Natural killer cell (primary cell): ENCODE results near the gene AKR1D1. TPM values are rescaled to one million over a fixed set of nuclear protein-coding genes. Genes with fewer than 3 reads are reported as not detected.

Source experiments
- ATAC-seq, 3 donors: fragments of 150-1000 bp in 2 of 3; fragments of 200-7000 bp in 1 of 3; cut with Tn5 transposase; 1 replicate in 1 of 3; 2 replicates in 2 of 3; pipeline ENCODE4 v1.10.0; 2021; ENCODE audit warnings: mild to moderate bottlenecking in 2 of 3, moderate library complexity in 2 of 3
- DNase-seq, 2 donors: peaks; one replicate each; pipeline versions ENCODE4 v3.0.0 to v3.0.0-alpha.2; 2013 to 2021; ENCODE audit warnings: mixed read lengths in 1 of 2
- H3K27ac ChIP-seq: one replicate; pipeline ENCODE4 v1.5.1; 2013; ENCODE audit warnings: mild to moderate bottlenecking, low read length
- H3K27me3 ChIP-seq: one replicate; pipeline ENCODE4 v1.6.1; 2013; ENCODE audit warnings: low read length; ENCODE audit not compliant: control insufficient read depth, insufficient read depth
- H3K36me3 ChIP-seq: one replicate; pipeline ENCODE4 v1.6.1; 2013; ENCODE audit warnings: low read length; ENCODE audit not compliant: control insufficient read depth, insufficient read depth
- H3K4me1 ChIP-seq: one replicate; pipeline ENCODE4 v1.6.1; 2013; ENCODE audit warnings: low read length; ENCODE audit not compliant: control insufficient read depth, insufficient read depth
- H3K4me3 ChIP-seq: one replicate; pipeline ENCODE4 v1.5.1; 2013; ENCODE audit warnings: low read length
- H3K9me3 ChIP-seq: one replicate; pipeline ENCODE4 v1.6.1; 2013; ENCODE audit warnings: low read length; ENCODE audit not compliant: control insufficient read depth, insufficient read depth
- H3K27ac Mint-ChIP-seq, 2 donors: one replicate each; pipeline ENCODE4 v1.8.0; 2022; ENCODE audit warnings: mild to moderate bottlenecking in 2 of 2, mixed read lengths in 2 of 2, moderate library complexity in 1 of 2
- H3K27me3 Mint-ChIP-seq, 2 donors: one replicate each; pipeline ENCODE4 v1.8.0; 2022; ENCODE audit warnings: low read depth in 2 of 2, mixed read lengths in 2 of 2
- H3K36me3 Mint-ChIP-seq: one replicate; pipeline ENCODE4 v1.8.0; 2022; ENCODE audit warnings: mixed read lengths
- H3K4me1 Mint-ChIP-seq, 2 donors: one replicate each; pipeline ENCODE4 v1.8.0; 2022; ENCODE audit warnings: mixed read lengths in 2 of 2
- H3K4me3 Mint-ChIP-seq: one replicate; pipeline ENCODE4 v1.8.0; 2022; ENCODE audit warnings: mild to moderate bottlenecking, moderate library complexity, mixed read lengths
- H3K9me3 Mint-ChIP-seq, 2 donors: one replicate each; pipeline ENCODE4 v1.8.0; 2022; ENCODE audit warnings: mixed read lengths in 2 of 2
- CTCF ChIP-seq: fragments of 200-600 bp; IDR thresholded peaks from one replicate; pipeline ENCODE4 v1.8.0; 2022; ENCODE audit warnings: antibody characterized with exemption
- WGBS: methylation state at CpG from one replicate; pipeline ENCODE4 v1.1.7; 2013; ENCODE audit warnings: missing lambda C conversion rate; ENCODE audit not compliant: insufficient coverage; 5-methylcytosine and 5-hydroxymethylcytosine counted together
- intact Hi-C: fragments of 100-400 bp; cut with micrococcal nuclease; formaldehyde crosslinking; loops from one replicate; pipeline ENCODE4 v1.14.2; 2022
- total RNA-seq, 4 donors: library from RNA; stranded (reverse); fragments of 120-200 nt in 1 of 4; gene quantifications; one replicate each; pipeline versions ENCODE4 v1.2.3 to v1.2.4, GENCODE V29; 2013 to 2022

AKR1D1 gene
- total RNA-seq, 3 donors from 2014 or later (not counting 1 experiment from before 2014, with no cell fraction given) = not detected

GRCh38 chr7:138105221-138105620 is 29.0 kb downstream of the AKR1D1 start:
- H3K4me1 Mint-ChIP-seq = no peaks in the 10 kb centered on the region
- no peak for TF ChIP-seq CTCF
- DNase-seq (no peak), ATAC-seq (no peak)
- Histone ChIP-seq H3K4me1 (no peaks in the 10 kb centered on the region), H3K4me3 (no peak overlapping the region), H3K27ac (no peak overlapping the region), H3K9me3 (no peaks in the 10 kb centered on the region), H3K36me3 (no peaks in the 10 kb centered on the region), H3K27me3 (no peaks in the 10 kb centered on the region)
- intact Hi-C loops = no loop called here
- H3K27me3 Mint-ChIP-seq = peaks cover 10 to 11% of the 10 kb centered on the region in 2 donors
- WGBS = 90% methylated on average over 5 of the region's 5 CpGs
- no peaks in the 10 kb centered on the region for H3K9me3 Mint-ChIP-seq
- H3K4me3 Mint-ChIP-seq = no peak overlapping the region
- no peak overlapping the region for H3K27ac Mint-ChIP-seq
- no peaks in the 10 kb centered on the region for H3K36me3 Mint-ChIP-seq

- no peaks in the 10 kb centered on the region for H3K4me1 Mint-ChIP-seq
Measured at GRCh38 chr7:138115047-138115446, 38.8 kb downstream of the AKR1D1 start.

DNA sequence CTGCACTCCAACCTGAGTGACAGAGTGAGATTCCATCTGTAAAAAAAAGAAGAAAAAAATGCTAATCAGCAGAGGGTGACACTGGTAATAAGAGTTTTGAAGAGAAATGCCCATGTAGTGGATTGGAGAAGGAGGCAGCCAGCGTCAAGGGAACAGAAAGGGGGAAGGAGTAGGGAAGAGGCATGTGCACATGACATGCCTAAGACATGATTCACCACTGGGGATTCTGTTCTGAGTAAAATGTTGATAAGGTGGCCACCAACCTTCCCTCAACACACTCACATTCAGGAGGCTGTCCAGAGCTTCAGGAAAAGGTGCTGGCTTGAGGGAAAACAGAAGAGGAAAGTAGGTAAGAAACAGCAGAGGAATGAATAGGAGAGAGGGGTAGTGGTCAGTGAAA is 39.9 kb downstream of the AKR1D1 start:
- DNase-seq (no peak), ATAC-seq (no peak)
- Mint-ChIP-seq H3K36me3 (no peaks in the 10 kb centered on the region), H3K4me1 (no peaks in the 10 kb centered on the region), H3K9me3 (no peaks in the 10 kb centered on the region), H3K4me3 (no peak overlapping the region), H3K27ac (no peak overlapping the region), H3K27me3 (peaks cover 6 to 8% of the 10 kb centered on the region in 2 donors)
- 95% methylated on average over 1 of the region's 1 CpG for WGBS
- Histone ChIP-seq H3K4me1 (no peaks in the 10 kb centered on the region), H3K27ac (no peak overlapping the region), H3K9me3 (no peaks in the 10 kb centered on the region), H3K27me3 (no peaks in the 10 kb centered on the region), H3K36me3 (no peaks in the 10 kb centered on the region), H3K4me3 (no peak overlapping the region)
- intact Hi-C loops = no loop called here
- no peak for TF ChIP-seq CTCF

More at GRCh38 chr7:138115047-138115446, 38.8 kb downstream of the AKR1D1 start:
- Histone ChIP-seq H3K4me1 (no peaks in the 10 kb centered on the region), H3K27ac (no peak overlapping the region), H3K27me3 (no peaks in the 10 kb centered on the region), H3K36me3 (no peaks in the 10 kb centered on the region), H3K9me3 (no peaks in the 10 kb centered on the region), H3K4me3 (no peak overlapping the region)
- Mint-ChIP-seq H3K4me3 (no peak overlapping the region), H3K27me3 (peaks cover 9 to 13% of the 10 kb centered on the region in 2 donors), H3K36me3 (no peaks in the 10 kb centered on the region), H3K27ac (no peak overlapping the region), H3K9me3 (no peaks in the 10 kb centered on the region)
- ATAC-seq = no peak
- intact Hi-C loops = no loop called here
- 90% methylated on average over 2 of the region's 3 CpGs for WGBS
- TF ChIP-seq CTCF = no peak
- DNase-seq = no peak

DNA sequence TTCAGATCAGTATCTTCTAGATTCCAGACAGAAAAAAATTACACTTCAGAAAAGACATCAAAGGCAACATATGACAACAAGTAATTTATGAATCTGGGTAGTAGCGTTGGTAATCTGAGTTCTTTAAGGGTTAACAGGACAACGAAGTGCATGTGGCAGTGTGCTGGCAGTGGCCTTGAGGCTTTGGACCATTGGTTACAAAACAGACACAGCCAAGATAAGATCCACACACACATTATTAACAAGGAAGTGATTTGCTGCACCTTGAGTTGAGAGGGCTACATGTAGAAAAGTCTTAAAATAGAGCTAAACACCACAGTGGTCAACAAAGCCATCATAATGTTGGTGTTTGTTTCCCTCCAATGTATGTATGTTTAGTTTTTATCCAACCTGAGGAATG is 40.6 kb downstream of the AKR1D1 start:
- 65% methylated on average over 2 of the region's 2 CpGs for WGBS
- no peaks in the 10 kb centered on the region for H3K9me3 Mint-ChIP-seq
- intact Hi-C loops = no loop called here

More for the DNA sequence above, 40.6 kb downstream of the AKR1D1 start:
- Histone ChIP-seq H3K27me3 (no peaks in the 10 kb centered on the region), H3K27ac (no peak overlapping the region), H3K36me3 (no peaks in the 10 kb centered on the region), H3K9me3 (no peaks in the 10 kb centered on the region), H3K4me3 (no peak overlapping the region), H3K4me1 (no peaks in the 10 kb centered on the region)
- no peak for ATAC-seq
- Mint-ChIP-seq H3K27me3 (peaks cover 5 to 6% of the 10 kb centered on the region in 2 donors), H3K36me3 (no peaks in the 10 kb centered on the region), H3K27ac (no peak overlapping the region), H3K4me1 (no peaks in the 10 kb centered on the region), H3K4me3 (no peak overlapping the region)
- DNase-seq = no peak
- no peak for TF ChIP-seq CTCF
